Measurements from ENCODE around the gene RNPEP.
"Not testable (repeated sequence)": the region's sequence is repeated elsewhere in the genome, so short reads cannot be mapped to it uniquely, and the experiment has no call there.

RNPEP gene

DNA sequence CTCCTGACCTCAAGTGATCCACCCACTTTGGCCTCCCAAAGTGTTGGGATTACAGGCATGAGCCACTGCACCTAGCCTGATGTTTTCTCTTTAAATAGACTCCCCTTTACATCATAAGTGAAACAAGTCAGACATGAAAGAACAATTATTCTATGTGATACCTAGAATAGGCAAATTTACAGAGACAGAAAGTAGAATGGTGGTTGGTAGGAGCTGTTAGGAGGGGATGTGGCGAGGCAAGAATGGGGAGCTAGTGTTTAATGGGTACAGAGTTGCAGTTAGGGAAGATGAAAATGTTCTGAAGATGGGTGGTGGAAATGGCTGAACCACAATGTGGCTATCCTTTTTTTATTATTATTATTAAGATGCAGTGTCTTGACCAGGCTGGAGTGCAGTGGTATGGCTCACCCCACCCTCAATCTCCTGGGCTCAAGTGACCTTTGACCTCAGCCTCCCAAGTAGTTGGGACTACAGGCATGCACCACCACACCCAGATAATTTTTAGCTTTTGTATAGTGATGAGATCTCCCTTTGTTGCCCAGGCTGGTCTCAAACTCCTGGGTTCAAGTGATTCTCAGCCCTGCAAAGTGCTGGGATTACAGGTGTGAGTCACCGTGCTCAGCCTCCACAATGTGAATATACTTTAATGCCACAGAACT is 56.4 kb downstream of the RNPEP start:
- DNase-seq: no peak

DNA sequence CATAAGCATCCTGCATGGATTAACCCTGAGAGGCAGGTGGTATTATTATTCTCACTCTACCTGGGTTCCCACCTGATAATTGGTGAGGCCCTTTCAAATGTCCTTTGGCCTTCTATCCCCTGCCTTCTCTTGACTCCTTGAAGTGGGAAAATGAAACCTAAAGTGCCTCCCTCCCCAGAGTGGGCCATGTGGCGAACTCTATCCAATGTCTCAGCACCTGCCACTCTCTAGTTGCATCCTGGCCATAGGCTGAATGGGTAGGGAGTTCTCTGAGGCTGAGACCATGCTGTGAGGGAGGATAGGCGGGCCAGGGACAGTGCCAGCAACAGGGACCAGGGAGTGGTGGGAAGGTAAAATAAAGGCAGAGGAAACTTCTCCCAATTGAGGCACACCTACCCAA is 63.3 kb downstream of the RNPEP start:
- no peak for DNase-seq

DNA sequence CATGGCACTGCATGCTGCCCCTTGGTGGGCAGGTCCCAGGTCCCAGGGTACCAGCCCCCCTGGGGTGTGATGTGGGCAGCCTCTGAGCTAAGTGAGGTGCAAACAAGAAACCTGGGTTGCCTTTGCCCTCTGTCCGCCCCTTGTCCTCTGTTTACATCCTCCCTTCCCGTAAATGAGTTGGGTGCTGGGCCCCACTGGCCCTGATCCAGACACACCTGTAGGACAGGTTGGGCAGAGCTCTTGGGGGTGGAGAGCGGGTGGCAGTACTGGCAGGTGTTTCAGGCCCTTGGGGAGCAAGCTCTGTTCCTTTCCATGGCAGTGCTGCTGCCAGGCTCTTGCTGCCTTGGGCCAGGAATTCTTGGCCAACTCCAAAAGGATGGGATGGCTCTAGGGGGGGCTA is 63.8 kb downstream of the RNPEP start:
- DNase-seq: no peak

DNA sequence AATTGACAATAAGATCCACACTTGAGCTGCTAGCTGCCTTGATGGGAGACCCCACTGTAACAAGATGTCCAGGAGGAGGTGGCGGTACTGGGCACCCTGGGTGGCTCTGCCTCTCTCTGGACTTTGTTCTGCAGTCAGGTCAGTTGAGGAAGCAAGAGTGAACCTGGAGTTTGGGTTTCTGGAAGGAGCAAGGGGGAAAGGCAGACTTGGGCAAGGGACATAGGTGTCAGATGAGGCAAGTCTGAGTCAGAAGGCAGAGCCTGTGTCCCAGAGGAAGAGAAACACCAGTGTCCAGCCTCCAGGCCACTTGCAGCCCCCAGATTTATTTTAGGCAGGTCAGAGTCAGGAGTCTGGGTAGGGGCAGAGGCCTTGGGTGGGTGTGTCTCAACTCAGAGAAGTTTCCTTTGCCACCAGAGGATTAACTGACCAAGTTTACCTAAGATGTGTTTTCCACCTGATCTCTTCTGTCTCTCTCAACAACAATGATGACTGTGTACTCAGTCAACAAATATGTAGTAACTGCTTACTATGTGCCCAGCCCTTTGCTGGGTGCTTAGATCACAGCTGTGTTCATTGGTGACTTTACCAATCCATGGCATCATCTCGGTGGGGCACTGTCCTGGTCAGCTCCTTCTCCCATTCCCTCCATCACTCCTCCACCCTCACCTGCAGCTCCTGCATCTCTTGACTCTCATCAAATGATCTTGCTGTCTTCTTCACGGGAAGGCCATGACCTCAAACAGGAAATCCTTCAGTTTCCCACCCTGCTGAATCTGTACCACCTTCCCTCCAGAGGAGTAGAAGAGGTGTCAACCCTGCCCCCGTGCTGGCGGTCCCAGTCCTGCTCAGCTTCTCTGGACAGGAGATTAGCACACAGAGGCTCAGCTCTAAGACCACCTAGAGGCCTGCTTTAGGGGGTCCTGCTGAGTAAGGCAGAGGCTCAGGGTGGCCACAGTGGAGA is 64.6 kb downstream of the RNPEP start:
- DNase-seq: no peak

DNA sequence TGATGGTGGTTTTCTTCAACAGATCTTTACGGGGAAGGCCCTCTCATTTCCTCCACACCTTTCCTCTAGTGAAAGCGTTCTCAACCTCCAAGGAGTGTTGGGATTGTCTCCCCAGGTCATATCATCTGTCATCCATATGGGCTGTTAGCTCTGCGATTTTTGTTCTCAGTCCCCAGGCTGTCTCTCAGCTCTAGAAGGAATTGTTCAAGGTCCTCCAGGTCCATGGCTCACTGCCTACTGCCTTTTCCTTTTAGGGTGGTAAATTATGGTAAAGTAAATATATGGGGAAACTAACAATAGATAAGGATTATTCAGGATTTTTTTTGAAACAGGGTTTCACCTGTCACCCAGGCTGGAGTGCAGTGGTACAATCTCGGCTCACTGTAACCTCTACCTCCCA is 65.5 kb downstream of the RNPEP start:
- DNase-seq: no peak

DNA sequence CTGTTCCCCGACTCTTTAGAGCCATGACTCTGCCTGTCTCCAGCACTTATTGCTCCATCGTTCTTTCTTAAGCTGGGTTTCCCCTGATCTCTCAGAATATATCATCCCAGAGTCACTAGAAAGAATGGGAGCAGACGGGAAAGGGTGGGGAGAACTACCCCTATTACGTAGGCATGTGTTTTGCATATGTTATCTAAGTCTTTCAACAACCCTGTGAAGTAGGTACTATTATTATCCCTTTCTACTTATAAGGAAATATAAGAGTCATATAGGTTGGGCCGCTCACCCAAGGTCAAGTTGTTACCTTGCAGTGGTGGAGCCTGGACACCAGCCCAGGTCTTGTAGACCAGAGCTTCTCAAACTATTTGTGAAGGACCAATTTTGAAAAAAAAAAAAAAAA is 66.7 kb downstream of the RNPEP start:
- no peak for DNase-seq

DNA sequence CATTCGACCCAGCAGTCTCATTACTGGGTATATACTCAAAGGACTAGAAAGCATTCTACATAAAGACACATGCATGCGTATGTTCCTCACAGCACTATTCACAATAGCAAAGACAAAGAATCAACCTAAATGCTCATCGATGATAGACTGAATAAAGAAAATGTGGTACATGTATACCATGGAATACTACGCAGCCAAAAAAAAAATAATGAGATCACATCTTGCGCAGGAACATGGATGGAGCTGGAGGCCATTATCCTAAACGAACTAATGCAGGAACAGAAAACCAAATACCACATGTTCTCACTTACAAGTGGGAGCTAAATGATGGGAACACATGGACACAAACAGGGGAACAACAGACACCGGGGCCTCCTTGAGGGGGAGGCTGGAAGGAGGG is 71.6 kb downstream of the RNPEP start:
- DNase-seq: no peak

DNA sequence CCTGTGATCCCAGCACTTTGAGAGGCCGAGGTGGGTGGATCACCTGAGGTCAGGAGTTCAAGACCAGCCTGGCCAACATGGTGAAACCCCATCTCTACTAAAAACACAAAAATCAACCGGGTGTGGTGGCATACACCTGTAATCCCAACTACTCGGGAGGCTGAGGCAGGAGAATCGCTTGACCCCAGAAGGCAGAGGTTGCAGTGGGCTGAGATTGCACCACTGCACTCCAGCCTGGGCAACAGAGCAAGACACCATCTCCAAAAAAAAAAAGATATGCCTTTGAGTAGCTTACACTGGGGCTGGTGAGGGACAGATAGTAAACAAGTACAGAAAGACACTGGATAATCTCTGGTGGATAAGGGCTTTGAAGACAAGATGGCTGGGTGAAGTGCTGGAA is 72.2 kb downstream of the RNPEP start:
- DNase-seq: not testable (repeated sequence)
